Transverse colon (tissue), 3 donors: Measurements from ENCODE around the gene SCLT1.

ENCODE experiments used
- CTCF ChIP-seq, 5 experiments: fragments of 200-600 bp in 3 of 5; fragments of 450-650 bp in 2 of 5; sonication (generic) in 3 of 5; IDR thresholded peaks; 1 replicate in 2 of 5; 2 replicates in 3 of 5; pipeline ENCODE4 v1.5.1; 2016 to 2017; ENCODE audit warnings: antibody characterized with exemption in 5 of 5, inconsistent platforms in 3 of 5, mild to moderate bottlenecking in 2 of 5, moderate library complexity in 1 of 5
- POLR2A ChIP-seq: fragments of 450-650 bp; IDR thresholded peaks from one replicate; pipeline ENCODE4 v1.6.1; 2016; ENCODE audit warnings: antibody characterized with exemption, mild to moderate bottlenecking, moderate library complexity

GRCh38 chr4:128871948-128872347 lies 221.4 kb downstream of the SCLT1 start:
- TF ChIP-seq CTCF (IDR thresholded peaks at IDR 0.05) (no peak), POLR2A (no peak)
